Activated T-helper 1 cell treated with anti-CD3 and anti-CD28 coated beads, Interleukin-12 subunit alpha, Interleukin-12 subunit beta, Interleukin-2, Interleukin-4 antibody, amounts not matched to agents 30 ng/mL and 10 ng/mL and 1 ng/mL, durations not matched to agents 14 hours and 24 hours and 36 hours (primary cell): ENCODE measurements around the gene C14orf180. TPM values are rescaled to one million over a fixed set of nuclear protein-coding genes. Genes with fewer than 3 reads are reported as not detected.

ENCODE experiments used
- DNase-seq: peaks from one replicate; pipeline ENCODE4 v3.0.0; 2021; ENCODE audit warnings: low spot score
- H3K27ac Mint-ChIP-seq: one replicate; pipeline ENCODE4 v1.8.0; 2021; ENCODE audit warnings: mild to moderate bottlenecking, mixed read lengths
- H3K27me3 Mint-ChIP-seq: one replicate; pipeline ENCODE4 v1.8.0; 2022; ENCODE audit warnings: mild to moderate bottlenecking, moderate library complexity, mixed read lengths; ENCODE audit not compliant: insufficient read depth
- H3K36me3 Mint-ChIP-seq: one replicate; pipeline ENCODE4 v1.8.0; 2021; ENCODE audit warnings: low read depth, mixed read lengths
- H3K4me1 Mint-ChIP-seq: one replicate; pipeline ENCODE4 v1.8.0; 2021; ENCODE audit warnings: low read depth, mixed read lengths
- H3K4me3 Mint-ChIP-seq: one replicate; pipeline ENCODE4 v1.8.0; 2021; ENCODE audit warnings: mild to moderate bottlenecking, moderate library complexity, mixed read lengths
- H3K9me3 Mint-ChIP-seq: one replicate; pipeline ENCODE4 v1.8.0; 2021; ENCODE audit warnings: mixed read lengths
- intact Hi-C: fragments of 100-400 bp; cut with micrococcal nuclease; formaldehyde crosslinking; loops from one replicate; pipeline ENCODE4 v1.15.1; 2024
- total RNA-seq: library from RNA; stranded (reverse); gene quantifications from 2 replicates; pipeline ENCODE4 v1.2.3, GENCODE V29; 2022

C14orf180 gene
- not detected in 2 replicates for total RNA-seq

- Mint-ChIP-seq H3K36me3 (no peaks in the 10 kb centered on the region), H3K4me1 (no peaks in the 10 kb centered on the region), H3K27me3 (no peaks in the 10 kb centered on the region), H3K4me3 (no peak within 1 kb of the TSS), H3K9me3 (no peaks in the 10 kb centered on the region), H3K27ac (no peak within 1 kb of the TSS)
- DNase-seq = no peak
- intact Hi-C loops = no loop called here
Measured at GRCh38 chr14:104579507-104579906, at the start of gene C14orf180. Gene C14orf180 (plus strand): TSS chr14:104579764. CDS start chr14:104586431, 6,667 bp downstream.

DNA sequence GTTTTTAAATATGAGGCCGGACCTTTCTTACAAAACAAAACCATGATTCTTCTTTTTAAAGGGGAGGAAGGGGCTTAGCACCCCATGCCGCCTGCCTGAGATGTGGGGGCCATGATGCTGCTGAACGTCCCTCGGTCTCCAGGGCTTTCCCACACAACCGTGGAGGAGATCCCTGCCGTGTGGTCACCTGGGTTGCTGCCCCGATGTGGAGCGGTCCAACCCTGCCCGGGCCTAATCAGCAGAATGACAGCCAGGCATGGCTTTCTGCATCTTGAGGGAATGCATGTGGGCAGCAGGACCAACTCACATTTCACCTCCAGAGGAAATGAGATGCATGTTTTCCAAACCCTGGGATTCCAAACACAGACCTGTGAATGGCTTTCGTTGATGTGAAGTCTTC is 48.9 kb upstream of the C14orf180 start:
- peaks cover 26% of the 10 kb centered on the region for H3K9me3 Mint-ChIP-seq
- H3K4me1 Mint-ChIP-seq = no peaks in the 10 kb centered on the region
- H3K27ac Mint-ChIP-seq = no peak overlapping the region
- no peaks in the 10 kb centered on the region for H3K27me3 Mint-ChIP-seq
- intact Hi-C loops = no loop called here
- DNase-seq = no peak
- H3K36me3 Mint-ChIP-seq = peaks cover 4% of the 10 kb centered on the region
- no peak overlapping the region for H3K4me3 Mint-ChIP-seq

DNA sequence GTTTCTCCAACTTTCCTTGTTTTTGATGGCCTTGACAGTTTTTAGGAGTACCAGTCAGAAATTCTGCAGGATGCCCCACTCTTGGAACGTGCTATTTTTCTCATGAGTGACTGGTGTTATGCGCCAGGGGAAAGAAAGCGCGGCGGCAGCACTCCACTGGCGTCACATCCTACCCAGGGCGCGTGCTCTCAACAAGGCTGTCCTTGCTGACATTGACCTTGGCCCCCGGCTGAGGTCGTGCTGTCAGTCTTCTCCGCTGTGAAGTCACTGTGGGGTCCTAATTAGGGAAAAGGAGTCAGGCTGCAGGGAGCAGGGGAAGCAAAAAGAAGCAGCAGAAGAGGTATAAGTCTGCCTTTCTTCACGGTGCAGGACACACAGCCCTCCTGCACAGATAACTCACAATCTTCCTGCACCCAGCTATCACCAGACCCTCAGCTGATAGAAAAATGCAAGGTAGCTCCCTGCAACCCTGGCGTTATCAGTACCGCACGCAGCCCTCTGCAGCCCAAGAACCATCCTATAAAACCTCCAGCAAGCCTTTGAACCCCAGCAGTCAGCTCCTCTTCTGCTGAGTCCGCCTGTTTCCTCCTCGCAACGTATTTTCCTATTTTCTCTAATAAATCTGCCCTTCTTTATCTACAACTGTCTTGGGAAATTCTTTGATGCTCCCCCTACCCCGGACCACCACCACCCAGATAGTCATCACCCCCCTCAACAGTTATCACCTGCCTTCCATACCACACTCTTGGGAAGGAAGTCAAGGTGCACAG is 48.0 kb upstream of the C14orf180 start:
- H3K4me1 Mint-ChIP-seq = no peaks in the 10 kb centered on the region
- no peaks in the 10 kb centered on the region for H3K27me3 Mint-ChIP-seq
- intact Hi-C loops = no loop called here
- no peak overlapping the region for H3K4me3 Mint-ChIP-seq
- DNase-seq = no peak
- peaks cover 24% of the 10 kb centered on the region for H3K9me3 Mint-ChIP-seq
- peaks cover 4% of the 10 kb centered on the region for H3K36me3 Mint-ChIP-seq
- no peak overlapping the region for H3K27ac Mint-ChIP-seq

DNA sequence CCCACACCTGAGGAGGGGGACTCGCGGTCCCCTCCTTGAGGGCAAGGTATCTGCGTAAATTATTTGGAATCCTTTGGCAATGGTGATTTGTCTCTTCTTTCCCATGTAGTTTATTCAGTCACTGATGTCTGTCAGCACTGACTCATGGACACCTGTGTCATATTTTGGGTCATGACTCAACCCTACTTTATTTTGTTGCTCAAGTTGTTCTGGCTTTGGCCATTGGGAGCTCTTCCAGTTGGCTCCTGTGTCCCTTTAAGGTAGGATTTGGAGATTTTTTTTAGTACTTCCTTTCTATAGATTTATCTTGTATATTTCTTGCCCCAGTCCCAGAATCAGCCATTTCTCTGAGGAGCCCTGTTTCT is 47.4 kb upstream of the C14orf180 start:
- H3K9me3 Mint-ChIP-seq = peaks cover 18% of the 10 kb centered on the region
- H3K36me3 Mint-ChIP-seq = peaks cover 2% of the 10 kb centered on the region
- no peak for DNase-seq
- no peaks in the 10 kb centered on the region for H3K27me3 Mint-ChIP-seq
- no peaks in the 10 kb centered on the region for H3K4me1 Mint-ChIP-seq
- no peak overlapping the region for H3K27ac Mint-ChIP-seq
- intact Hi-C loops = no loop called here
- H3K4me3 Mint-ChIP-seq = no peak overlapping the region

DNA sequence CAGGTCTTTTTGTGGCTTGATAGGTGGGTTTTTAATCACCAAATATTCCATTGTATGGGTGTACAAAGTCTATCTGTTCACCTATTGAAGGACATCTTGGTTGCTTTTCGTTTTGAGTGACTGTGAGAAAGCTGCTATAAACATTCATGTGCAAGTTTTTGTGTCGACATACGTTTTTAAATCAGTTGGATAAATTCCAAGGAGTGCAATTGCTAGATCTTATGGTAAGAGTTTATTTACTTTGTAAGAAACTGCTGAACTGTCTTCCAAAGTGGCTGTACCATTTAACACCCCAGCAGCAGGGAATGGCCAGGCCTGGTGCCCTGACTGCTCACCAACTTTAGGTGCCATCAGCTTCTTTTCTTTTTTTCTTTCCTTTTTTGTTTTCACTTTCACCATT is 45.5 kb upstream of the C14orf180 start:
- intact Hi-C loops = no loop called here
- Mint-ChIP-seq H3K36me3 (no peaks in the 10 kb centered on the region), H3K27me3 (peaks cover 2% of the 10 kb centered on the region), H3K27ac (no peak overlapping the region), H3K4me3 (no peak overlapping the region), H3K9me3 (peaks cover 4% of the 10 kb centered on the region), H3K4me1 (peaks cover 4% of the 10 kb centered on the region)
- DNase-seq = no peak

GRCh38 chr14:104536942-104537612 is 42.5 kb upstream of the C14orf180 start:
- H3K4me1 Mint-ChIP-seq = peaks cover 4% of the 10 kb centered on the region
- no peak overlapping the region for H3K27ac Mint-ChIP-seq
- no peak for DNase-seq
- H3K27me3 Mint-ChIP-seq = peaks cover 2% of the 10 kb centered on the region
- intact Hi-C loops = no loop called here
- H3K9me3 Mint-ChIP-seq = peaks cover 4% of the 10 kb centered on the region
- H3K36me3 Mint-ChIP-seq = no peaks in the 10 kb centered on the region
- H3K4me3 Mint-ChIP-seq = no peak overlapping the region

DNA sequence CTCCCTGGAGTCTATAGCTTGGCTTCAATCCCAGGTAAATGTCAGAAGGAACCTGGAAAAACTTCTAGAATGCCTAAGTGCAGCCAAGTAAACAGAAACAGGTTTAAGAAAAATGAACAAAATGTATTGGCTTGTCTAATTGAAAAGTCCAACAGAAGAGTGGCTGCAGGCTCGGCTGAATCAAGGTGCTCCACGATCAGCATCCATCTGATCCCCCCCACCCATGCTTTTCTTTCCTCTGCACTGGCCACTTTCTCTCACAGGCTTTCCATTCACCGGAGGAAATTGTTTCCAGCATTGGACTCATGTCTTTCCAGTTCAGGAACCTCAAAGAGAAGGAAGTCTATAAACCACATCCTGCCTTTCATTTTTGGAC is 42.0 kb upstream of the C14orf180 start:
- no peak overlapping the region for H3K27ac Mint-ChIP-seq
- H3K9me3 Mint-ChIP-seq = peaks cover 4% of the 10 kb centered on the region
- H3K4me1 Mint-ChIP-seq = peaks cover 4% of the 10 kb centered on the region
- H3K4me3 Mint-ChIP-seq = no peak overlapping the region
- H3K27me3 Mint-ChIP-seq = peaks cover 6% of the 10 kb centered on the region
- H3K36me3 Mint-ChIP-seq = no peaks in the 10 kb centered on the region
- no peak for DNase-seq
- intact Hi-C loops = no loop called here

DNA sequence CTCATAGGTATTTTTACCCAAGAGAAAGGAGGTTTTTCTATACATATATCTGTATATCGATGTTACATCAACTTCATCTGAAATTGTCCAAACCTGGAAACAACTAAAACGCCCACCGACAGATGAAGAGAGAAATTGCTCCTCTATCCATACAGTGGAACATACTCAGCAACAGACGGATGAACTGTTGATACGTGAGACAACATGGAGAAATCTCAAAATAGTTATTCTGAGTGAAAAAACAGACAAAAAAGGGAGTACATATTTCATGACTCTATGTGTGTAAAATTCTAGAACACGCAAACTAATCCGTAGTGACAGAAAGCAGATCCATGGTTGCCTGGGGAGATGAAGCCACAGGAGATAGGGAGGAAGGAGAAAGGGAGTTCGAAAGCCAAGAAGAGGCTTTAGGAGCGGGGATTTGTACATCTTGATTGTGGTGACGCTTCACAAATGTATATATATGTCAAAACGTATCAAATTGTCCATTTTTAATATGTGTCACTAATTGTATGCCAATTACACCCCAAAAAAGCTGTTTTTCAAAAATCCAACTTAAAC is 37.6 kb upstream of the C14orf180 start:
- intact Hi-C loops = no loop called here
- H3K4me1 Mint-ChIP-seq = peaks cover 4% of the 10 kb centered on the region

DNA sequence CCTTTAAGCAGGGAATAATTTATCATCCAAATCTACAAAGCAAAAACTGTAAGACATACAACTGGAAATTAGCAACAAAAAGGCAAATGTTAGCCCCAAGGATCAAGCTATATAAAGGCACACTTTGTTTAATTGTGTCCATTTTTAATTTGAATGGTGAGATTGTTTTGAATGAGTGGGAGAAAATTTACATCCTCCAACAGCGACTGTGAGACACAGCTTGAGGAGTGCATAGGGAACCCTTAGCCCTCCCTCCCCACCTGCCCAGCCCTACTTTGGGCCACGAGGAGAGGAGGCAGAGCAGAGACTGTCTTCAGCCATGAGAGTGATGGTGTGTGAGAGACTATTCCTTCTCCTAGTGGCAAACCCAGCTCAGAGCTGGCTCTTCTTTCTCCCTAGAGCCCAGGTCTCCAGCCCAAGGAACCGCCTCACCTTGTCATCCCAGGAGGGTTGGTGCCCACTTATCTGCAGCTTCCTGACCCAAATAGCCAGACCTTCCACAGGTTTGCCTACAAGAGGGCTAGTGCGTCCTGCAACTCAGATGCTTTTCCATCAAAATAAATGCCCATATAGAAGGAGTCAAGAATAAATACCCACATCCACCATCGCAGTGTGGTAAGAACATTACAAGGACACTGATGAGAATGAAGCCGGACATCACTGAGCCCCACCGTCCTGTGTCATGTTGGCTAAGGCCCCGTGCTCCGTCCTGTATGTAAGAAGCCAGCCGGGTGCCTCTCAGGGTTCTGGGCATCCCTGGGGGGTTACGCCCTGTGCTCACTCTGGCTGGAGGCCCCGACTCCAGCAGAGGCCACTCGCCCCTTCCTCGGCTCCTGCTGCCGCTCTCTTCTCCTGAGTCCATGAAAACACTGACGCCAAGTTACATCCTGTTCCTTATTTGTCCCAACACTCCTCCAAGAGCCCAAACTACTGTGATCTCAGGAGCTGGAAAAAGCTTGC is 36.4 kb upstream of the C14orf180 start:
- Mint-ChIP-seq H3K27ac (no peak overlapping the region), H3K9me3 (no peaks in the 10 kb centered on the region), H3K36me3 (no peaks in the 10 kb centered on the region), H3K27me3 (peaks cover 5% of the 10 kb centered on the region), H3K4me1 (no peaks in the 10 kb centered on the region), H3K4me3 (no peak overlapping the region)
- DNase-seq = no peak
- intact Hi-C loops = no loop called here

More for the DNA sequence above, 37.6 kb upstream of the C14orf180 start:
- H3K4me3 Mint-ChIP-seq = no peak overlapping the region
- no peaks in the 10 kb centered on the region for H3K36me3 Mint-ChIP-seq
- H3K9me3 Mint-ChIP-seq = no peaks in the 10 kb centered on the region
- peaks cover 6% of the 10 kb centered on the region for H3K27me3 Mint-ChIP-seq
- no peak for DNase-seq
- no peak overlapping the region for H3K27ac Mint-ChIP-seq

DNA sequence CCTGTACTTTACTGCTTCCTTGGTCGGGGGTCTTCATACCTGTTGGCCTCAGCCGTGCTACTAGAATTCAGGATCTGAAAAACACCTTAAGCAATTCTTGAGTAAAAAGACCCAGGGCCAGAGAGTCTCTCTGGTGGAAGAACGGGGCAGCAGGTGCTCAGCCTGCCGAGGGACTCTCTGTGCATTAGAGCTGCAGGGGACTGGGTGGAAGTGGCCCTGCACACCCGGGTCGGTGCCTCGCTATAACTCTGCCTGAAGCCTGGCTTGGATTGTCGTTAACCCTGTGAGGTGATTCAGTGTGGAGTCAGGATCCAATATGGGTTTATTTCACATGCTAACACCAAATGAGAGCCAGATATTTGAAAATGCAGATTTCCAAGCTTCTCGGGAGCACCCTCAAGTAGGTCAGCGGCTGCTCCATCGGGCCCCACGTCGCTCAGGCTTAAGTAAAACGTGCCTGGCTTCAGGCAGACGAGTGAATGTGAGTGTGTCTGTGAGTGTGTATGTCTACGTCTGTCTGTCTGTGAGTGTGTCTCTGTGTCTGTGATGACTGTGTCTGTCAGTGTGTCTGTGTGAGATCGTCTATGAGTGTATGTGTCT is 35.1 kb upstream of the C14orf180 start:
- no peak overlapping the region for H3K4me3 Mint-ChIP-seq
- intact Hi-C loops = no loop called here
- no peak for DNase-seq
- H3K4me1 Mint-ChIP-seq = no peaks in the 10 kb centered on the region
- H3K9me3 Mint-ChIP-seq = no peaks in the 10 kb centered on the region
- no peaks in the 10 kb centered on the region for H3K36me3 Mint-ChIP-seq
- H3K27ac Mint-ChIP-seq = no peak overlapping the region
- H3K27me3 Mint-ChIP-seq = peaks cover 5% of the 10 kb centered on the region

DNA sequence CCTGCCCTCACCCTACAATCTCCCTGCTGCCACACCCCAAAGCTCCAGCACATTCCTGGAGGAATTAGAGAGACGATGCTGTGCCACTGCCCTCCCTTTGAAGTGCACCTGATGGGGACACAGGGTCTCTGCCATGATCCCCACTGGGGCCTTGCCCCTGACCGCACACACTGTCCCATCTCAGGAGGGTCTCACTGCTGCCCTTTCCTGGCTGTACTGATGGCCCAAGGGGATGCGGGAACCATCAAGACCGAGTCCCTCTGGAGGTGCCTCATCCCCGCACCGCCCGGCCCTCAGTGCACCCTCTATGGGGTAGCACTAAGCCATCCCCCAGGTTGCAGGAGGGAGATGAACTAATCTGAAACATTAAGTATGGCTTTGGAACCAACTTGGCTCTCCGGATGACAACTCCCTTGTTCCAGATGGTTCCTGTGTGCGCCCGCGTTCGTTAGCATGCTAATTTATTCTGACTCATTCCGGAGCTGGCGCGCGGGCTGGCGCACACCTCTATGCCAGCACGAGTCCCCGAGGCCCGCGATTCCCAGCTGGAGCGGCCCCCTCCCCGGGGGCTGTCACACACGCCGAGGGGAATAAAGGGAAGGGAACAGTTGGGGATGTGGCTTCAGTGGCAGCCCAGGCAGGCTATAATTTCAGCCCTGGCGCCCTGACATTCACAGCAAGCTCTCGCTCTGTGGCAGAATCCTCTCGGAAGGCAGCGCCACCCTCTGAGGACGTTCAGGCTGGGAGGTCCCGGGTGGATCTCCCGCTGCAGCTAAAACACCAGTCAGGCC is 34.2 kb upstream of the C14orf180 start:
- Mint-ChIP-seq H3K27ac (no peak overlapping the region), H3K36me3 (no peaks in the 10 kb centered on the region), H3K4me3 (no peak overlapping the region), H3K27me3 (peaks cover 7% of the 10 kb centered on the region), H3K4me1 (no peaks in the 10 kb centered on the region), H3K9me3 (no peaks in the 10 kb centered on the region)
- intact Hi-C loops = no loop called here
- DNase-seq = no peak
